Measurements from ENCODE around the gene PCID2. TPM values are rescaled to one million over a fixed set of nuclear protein-coding genes. Genes with fewer than 3 reads are reported as not detected.

PCID2 gene
- polyA plus RNA-seq, 5 donors, result 54.3 to 85.0 (median 78.0) TPM

GRCh38 chr13:113190181-113190580 lies 18.3 kb downstream of the PCID2 start:
- DNase-seq, result no peak

- no peak for DNase-seq
These were observed 20.4 kb downstream of the PCID2 start for GRCh38 chr13:113187883-113188665.

- no peak for DNase-seq
These were observed 21.2 kb downstream of the PCID2 start for GRCh38 chr13:113187263-113187669.

GRCh38 chr13:113186061-113186900 lies 22.2 kb downstream of the PCID2 start:
- DNase-seq, result no peak

GRCh38 chr13:113184568-113185440 lies 23.7 kb downstream of the PCID2 start:
- no peak for DNase-seq

- no peak for DNase-seq
These were observed 24.9 kb downstream of the PCID2 start for GRCh38 chr13:113183450-113184129.

GRCh38 chr13:113182046-113182445 lies 26.4 kb downstream of the PCID2 start:
- DNase-seq, result no peak

GRCh38 chr13:113179374-113180230 lies 28.9 kb downstream of the PCID2 start:
- no peak for DNase-seq

GRCh38 chr13:113178896-113179167 lies 29.6 kb downstream of the PCID2 start:
- DNase-seq, result no peak

GRCh38 chr13:113178070-113178895 lies 30.2 kb downstream of the PCID2 start:
- DNase-seq, result no peak

- DNase-seq, result no peak
These were observed 31.6 kb downstream of the PCID2 start for GRCh38 chr13:113176822-113177221.

GRCh38 chr13:113176280-113176679 lies 32.2 kb downstream of the PCID2 start:
- DNase-seq, result no peak

GRCh38 chr13:113172419-113172926 lies 36.0 kb downstream of the PCID2 start:
- DNase-seq, result no peak

- DNase-seq, result no peak
These were observed 37.0 kb downstream of the PCID2 start for GRCh38 chr13:113171250-113172125.

- no peak for DNase-seq
These were observed 38.0 kb downstream of the PCID2 start for GRCh38 chr13:113170511-113170910.

GRCh38 chr13:113169277-113170272 lies 38.9 kb downstream of the PCID2 start:
- DNase-seq, result no peak

- no peak for DNase-seq
These were observed 40.3 kb downstream of the PCID2 start for GRCh38 chr13:113168211-113168610.

Data from right lung (tissue), 5 donors.